Measurements from ENCODE around the gene REEP5. TPM values are rescaled to one million over a fixed set of nuclear protein-coding genes. Genes with fewer than 3 reads are reported as not detected.

REEP5 gene
- total and polyA plus RNA-seq, 9 of the 15 experiments (the other 6 are each of a cell fraction or from before 2014, with no cell fraction given): 14.7 to 102 (median 36.0) TPM

DNA sequence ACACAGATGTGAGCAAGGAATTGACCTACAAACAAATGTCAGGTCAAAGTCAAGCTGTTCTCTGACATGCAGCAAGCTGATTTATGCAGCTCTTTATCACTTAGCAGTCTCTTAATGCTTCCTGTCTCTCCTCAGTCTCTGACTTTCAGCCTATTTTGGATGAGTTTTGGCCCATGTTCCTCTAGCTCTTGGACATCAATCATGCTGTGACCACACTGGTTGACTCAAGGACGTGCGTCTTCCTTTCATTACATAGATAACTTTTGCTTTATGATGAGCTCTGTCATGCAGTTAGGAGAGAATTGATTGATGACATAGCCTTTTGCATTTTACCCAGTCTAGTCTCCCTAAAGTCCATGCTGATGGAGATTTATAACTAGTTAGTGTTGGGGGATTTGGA lies 9.4 kb upstream of the REEP5 start (continued):
- TF ChIP-seq XRCC5 (IDR thresholded peaks at IDR 0.05; ENCODE audit: low read depth, low read length) (no peak), ATF7 (IDR thresholded peaks at IDR 0.05) (peak; percentile 41; the same call in 1 of the 2 replicates), TOE1 (IDR thresholded peaks at IDR 0.05; ENCODE audit: borderline replicate concordance) (no peak), TOE1 (CRISPR knock-in tag; IDR thresholded peaks at IDR 0.05; ENCODE audit: borderline replicate concordance, low read depth) (no peak), ILF3 (IDR thresholded peaks at IDR 0.05; ENCODE audit: borderline replicate concordance) (no peak), SRF (CRISPR knock-in tag; IDR thresholded peaks at IDR 0.05) (peak in 1 of 2 experiments; percentile 75; a peak in 1 of 4 replicates), MCM5 (IDR thresholded peaks at IDR 0.05; ENCODE audit: low read depth) (no peak), YY1 (IDR thresholded peaks at IDR 0.05; ENCODE audit: borderline replicate concordance in 1 of 3, control insufficient read depth in 1 of 3, extremely low read depth in 1 of 3, insufficient read depth in 3 of 3, insufficient read length in 1 of 3, insufficient replicate concordance in 2 of 3, low read depth in 1 of 3, low read length in 2 of 3) (no peak), ADNP (tag; IDR thresholded peaks at IDR 0.05) (no peak), ZNF764 (CRISPR knock-in tag; IDR thresholded peaks at IDR 0.05; ENCODE audit: low read depth) (no peak), FOXJ2 (tag; IDR thresholded peaks at IDR 0.05) (0 out of 2 replicates have a peak, but pooled peaks have one; percentile 37), ATF1 (CRISPR knock-in tag; IDR thresholded peaks at IDR 0.05) (no peak), ATF1 (tag; IDR thresholded peaks at IDR 0.05) (peak; percentile 68), ZNF24 (IDR thresholded peaks at IDR 0.05) (no peak), BACH1 (tag; IDR thresholded peaks at IDR 0.05) (peak; percentile 47; the same call in 1 of the 2 replicates), MEIS2 (IDR thresholded peaks at IDR 0.05; ENCODE audit: partially characterized antibody) (peak; percentile 100), PHF21A (IDR thresholded peaks at IDR 0.05; ENCODE audit: borderline replicate concordance, low read depth) (no peak)
- TF ChIP-seq, protein P1, sequence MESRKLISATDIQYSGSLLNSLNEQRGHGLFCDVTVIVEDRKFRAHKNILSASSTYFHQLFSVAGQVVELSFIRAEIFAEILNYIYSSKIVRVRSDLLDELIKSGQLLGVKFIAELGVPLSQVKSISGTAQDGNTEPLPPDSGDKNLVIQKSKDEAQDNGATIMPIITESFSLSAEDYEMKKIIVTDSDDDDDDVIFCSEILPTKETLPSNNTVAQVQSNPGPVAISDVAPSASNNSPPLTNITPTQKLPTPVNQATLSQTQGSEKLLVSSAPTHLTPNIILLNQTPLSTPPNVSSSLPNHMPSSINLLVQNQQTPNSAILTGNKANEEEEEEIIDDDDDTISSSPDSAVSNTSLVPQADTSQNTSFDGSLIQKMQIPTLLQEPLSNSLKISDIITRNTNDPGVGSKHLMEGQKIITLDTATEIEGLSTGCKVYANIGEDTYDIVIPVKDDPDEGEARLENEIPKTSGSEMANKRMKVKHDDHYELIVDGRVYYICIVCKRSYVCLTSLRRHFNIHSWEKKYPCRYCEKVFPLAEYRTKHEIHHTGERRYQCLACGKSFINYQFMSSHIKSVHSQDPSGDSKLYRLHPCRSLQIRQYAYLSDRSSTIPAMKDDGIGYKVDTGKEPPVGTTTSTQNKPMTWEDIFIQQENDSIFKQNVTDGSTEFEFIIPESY (CRISPR knock-in tag; IDR thresholded peaks at IDR 0.05): no peak
- TF ChIP-seq, protein P2, sequence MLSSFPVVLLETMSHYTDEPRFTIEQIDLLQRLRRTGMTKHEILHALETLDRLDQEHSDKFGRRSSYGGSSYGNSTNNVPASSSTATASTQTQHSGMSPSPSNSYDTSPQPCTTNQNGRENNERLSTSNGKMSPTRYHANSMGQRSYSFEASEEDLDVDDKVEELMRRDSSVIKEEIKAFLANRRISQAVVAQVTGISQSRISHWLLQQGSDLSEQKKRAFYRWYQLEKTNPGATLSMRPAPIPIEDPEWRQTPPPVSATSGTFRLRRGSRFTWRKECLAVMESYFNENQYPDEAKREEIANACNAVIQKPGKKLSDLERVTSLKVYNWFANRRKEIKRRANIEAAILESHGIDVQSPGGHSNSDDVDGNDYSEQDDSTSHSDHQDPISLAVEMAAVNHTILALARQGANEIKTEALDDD (IDR thresholded peaks at IDR 0.05): peak; percentile 91
- TF ChIP-seq, protein P3, sequence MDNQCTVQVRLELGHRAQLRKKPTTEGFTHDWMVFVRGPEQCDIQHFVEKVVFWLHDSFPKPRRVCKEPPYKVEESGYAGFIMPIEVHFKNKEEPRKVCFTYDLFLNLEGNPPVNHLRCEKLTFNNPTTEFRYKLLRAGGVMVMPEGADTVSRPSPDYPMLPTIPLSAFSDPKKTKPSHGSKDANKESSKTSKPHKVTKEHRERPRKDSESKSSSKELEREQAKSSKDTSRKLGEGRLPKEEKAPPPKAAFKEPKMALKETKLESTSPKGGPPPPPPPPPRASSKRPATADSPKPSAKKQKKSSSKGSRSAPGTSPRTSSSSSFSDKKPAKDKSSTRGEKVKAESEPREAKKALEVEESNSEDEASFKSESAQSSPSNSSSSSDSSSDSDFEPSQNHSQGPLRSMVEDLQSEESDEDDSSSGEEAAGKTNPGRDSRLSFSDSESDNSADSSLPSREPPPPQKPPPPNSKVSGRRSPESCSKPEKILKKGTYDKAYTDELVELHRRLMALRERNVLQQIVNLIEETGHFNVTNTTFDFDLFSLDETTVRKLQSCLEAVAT (IDR thresholded peaks at IDR 0.05): peak in 1 of 2 experiments; percentile 43; a peak in 1 of 4 replicates
- TF ChIP-seq, protein P4, sequence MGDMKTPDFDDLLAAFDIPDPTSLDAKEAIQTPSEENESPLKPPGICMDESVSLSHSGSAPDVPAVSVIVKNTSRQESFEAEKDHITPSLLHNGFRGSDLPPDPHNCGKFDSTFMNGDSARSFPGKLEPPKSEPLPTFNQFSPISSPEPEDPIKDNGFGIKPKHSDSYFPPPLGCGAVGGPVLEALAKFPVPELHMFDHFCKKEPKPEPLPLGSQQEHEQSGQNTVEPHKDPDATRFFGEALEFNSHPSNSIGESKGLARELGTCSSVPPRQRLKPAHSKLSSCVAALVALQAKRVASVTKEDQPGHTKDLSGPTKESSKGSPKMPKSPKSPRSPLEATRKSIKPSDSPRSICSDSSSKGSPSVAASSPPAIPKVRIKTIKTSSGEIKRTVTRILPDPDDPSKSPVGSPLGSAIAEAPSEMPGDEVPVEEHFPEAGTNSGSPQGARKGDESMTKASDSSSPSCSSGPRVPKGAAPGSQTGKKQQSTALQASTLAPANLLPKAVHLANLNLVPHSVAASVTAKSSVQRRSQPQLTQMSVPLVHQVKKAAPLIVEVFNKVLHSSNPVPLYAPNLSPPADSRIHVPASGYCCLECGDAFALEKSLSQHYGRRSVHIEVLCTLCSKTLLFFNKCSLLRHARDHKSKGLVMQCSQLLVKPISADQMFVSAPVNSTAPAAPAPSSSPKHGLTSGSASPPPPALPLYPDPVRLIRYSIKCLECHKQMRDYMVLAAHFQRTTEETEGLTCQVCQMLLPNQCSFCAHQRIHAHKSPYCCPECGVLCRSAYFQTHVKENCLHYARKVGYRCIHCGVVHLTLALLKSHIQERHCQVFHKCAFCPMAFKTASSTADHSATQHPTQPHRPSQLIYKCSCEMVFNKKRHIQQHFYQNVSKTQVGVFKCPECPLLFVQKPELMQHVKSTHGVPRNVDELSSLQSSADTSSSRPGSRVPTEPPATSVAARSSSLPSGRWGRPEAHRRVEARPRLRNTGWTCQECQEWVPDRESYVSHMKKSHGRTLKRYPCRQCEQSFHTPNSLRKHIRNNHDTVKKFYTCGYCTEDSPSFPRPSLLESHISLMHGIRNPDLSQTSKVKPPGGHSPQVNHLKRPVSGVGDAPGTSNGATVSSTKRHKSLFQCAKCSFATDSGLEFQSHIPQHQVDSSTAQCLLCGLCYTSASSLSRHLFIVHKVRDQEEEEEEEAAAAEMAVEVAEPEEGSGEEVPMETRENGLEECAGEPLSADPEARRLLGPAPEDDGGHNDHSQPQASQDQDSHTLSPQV (IDR thresholded peaks at IDR 0.05): no peak
